Uterus (tissue), 2 donors: Measurements from ENCODE around the gene PCDHGA1.

Experiments
- POLR2A ChIP-seq, 2 donors: fragments of 450-650 bp; IDR thresholded peaks; one replicate each; pipeline ENCODE4 v1.6.1; 2016; ENCODE audit warnings: antibody characterized with exemption in 2 of 2, mild to moderate bottlenecking in 1 of 2, moderate library complexity in 1 of 2
- TF ChIP-seq, protein P1 (sequence below), 4 experiments: fragments of 200-600 bp in 2 of 4; fragments of 450-650 bp in 2 of 4; sonication (generic) in 2 of 4; IDR thresholded peaks; one replicate each; pipeline ENCODE4 v1.5.1; 2016 to 2019; ENCODE audit warnings: antibody characterized with exemption in 4 of 4, mild to moderate bottlenecking in 2 of 4, moderate library complexity in 1 of 4

DNA sequence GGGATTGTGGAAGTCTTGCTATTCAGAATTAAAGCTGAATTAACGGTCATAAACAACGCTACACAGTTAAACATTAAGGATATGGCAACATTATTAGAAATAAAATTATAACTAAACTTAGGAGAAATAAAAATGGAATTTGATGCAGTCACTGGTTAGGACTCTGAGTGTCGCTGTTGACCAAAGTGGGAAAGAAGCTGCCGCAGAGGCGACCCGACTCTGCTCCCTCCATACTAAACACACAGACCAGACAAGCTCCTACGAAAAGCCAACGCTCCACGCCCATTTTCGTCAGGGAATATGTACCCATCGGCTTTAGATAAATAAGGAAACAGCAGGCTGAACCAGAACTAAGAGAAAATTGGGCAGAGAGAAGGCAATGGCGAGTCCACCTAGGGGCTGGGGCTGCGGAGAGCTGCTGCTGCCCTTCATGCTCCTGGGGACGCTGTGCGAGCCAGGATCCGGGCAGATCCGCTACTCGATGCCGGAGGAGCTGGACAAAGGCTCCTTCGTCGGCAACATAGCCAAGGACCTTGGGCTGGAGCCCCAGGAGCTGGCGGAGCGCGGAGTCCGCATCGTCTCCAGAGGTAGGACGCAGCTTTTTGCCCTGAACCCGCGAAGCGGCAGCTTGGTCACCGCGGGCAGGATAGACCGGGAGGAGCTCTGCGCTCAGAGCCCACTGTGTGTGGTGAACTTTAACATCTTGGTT is 33.8 kb downstream of the PCDHGA1 start, which contains the start of gene PCDHGA5:
- TF ChIP-seq, protein P1, sequence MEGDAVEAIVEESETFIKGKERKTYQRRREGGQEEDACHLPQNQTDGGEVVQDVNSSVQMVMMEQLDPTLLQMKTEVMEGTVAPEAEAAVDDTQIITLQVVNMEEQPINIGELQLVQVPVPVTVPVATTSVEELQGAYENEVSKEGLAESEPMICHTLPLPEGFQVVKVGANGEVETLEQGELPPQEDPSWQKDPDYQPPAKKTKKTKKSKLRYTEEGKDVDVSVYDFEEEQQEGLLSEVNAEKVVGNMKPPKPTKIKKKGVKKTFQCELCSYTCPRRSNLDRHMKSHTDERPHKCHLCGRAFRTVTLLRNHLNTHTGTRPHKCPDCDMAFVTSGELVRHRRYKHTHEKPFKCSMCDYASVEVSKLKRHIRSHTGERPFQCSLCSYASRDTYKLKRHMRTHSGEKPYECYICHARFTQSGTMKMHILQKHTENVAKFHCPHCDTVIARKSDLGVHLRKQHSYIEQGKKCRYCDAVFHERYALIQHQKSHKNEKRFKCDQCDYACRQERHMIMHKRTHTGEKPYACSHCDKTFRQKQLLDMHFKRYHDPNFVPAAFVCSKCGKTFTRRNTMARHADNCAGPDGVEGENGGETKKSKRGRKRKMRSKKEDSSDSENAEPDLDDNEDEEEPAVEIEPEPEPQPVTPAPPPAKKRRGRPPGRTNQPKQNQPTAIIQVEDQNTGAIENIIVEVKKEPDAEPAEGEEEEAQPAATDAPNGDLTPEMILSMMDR (IDR thresholded peaks at IDR 0.05): no peak
- TF ChIP-seq POLR2A (IDR thresholded peaks at IDR 0.05): no peak
